Measurements from ENCODE around the gene NOC3L. TPM values are rescaled to one million over a fixed set of nuclear protein-coding genes. Genes with fewer than 3 reads are reported as not detected.

NOC3L gene
- total RNA-seq, 2 experiments from 2014 or later, result 31.6 to 37.1 TPM

DNA sequence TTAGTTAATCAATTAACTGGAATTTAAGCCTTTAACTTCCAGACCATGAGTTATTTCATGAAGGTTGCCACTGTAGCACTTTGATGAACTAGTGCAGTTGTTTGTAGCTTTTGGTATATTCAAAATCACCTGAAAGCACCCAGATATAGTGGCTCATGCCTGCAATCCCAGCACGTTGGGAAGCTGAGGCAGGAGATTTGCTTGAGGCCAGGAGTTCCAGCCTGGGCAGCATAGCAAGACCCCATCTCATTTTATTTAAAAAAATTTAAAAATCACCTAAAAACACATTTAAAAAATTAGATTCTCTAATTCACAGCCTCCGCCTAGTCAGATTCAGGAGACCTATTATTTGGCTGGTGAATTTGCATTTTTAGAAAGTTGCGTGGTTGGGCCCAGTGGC lies 48.6 kb upstream of the NOC3L start:
- Histone ChIP-seq H3K4me3 (ENCODE audit: low read depth, low read length, poor library complexity, severe bottlenecking) (no peak overlapping the region), H3K9me2 (ENCODE audit: insufficient read depth, low read length) (no peaks in the 10 kb centered on the region), H3K36me3 (ENCODE audit: insufficient read depth, low read length) (no peaks in the 10 kb centered on the region), H3K4me2 (ENCODE audit: low read length) (no peak overlapping the region), H3K79me2 (ENCODE audit: insufficient read depth, low read depth, low read length) (no peaks in the 10 kb centered on the region), H3K4me1 (ENCODE audit: insufficient read depth, low read length, poor library complexity, severe bottlenecking) (no peaks in the 10 kb centered on the region), H3K9me3 (ENCODE audit: low read length) (no peaks in the 10 kb centered on the region), H3K27ac (ENCODE audit: low read depth, low read length, poor library complexity, severe bottlenecking) (no peak overlapping the region), H4K20me1 (ENCODE audit: insufficient read depth, low read length) (no peaks in the 10 kb centered on the region), H2AFZ (ENCODE audit: low read length) (no peak overlapping the region)
- intact Hi-C loops (cut with micrococcal nuclease; ENCODE audit: unreplicated experiment), result no loop called here
- BruUV-seq (replicated peaks), result no TSS peak
- TF ChIP-seq, protein P1, sequence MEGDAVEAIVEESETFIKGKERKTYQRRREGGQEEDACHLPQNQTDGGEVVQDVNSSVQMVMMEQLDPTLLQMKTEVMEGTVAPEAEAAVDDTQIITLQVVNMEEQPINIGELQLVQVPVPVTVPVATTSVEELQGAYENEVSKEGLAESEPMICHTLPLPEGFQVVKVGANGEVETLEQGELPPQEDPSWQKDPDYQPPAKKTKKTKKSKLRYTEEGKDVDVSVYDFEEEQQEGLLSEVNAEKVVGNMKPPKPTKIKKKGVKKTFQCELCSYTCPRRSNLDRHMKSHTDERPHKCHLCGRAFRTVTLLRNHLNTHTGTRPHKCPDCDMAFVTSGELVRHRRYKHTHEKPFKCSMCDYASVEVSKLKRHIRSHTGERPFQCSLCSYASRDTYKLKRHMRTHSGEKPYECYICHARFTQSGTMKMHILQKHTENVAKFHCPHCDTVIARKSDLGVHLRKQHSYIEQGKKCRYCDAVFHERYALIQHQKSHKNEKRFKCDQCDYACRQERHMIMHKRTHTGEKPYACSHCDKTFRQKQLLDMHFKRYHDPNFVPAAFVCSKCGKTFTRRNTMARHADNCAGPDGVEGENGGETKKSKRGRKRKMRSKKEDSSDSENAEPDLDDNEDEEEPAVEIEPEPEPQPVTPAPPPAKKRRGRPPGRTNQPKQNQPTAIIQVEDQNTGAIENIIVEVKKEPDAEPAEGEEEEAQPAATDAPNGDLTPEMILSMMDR (conservative IDR thresholded peaks at IDR 0.05; ENCODE audit: low read length), result no peak
- no peak for TF ChIP-seq EZH2phosphoT487 (IDR thresholded peaks at IDR 0.05; ENCODE audit: borderline replicate concordance, low read depth, low read length)
- no peak for DNase-seq (ENCODE audit: low spot score)
- ChIA-PET POLR2A (interaction anchor here (0.6 to 1.3 kb wide), 3 partner anchors 9 to 12 kb away, joined by 3 to 4 read pairs (median 3); no protein-coding TSS in a partner anchor), CTCF (ENCODE audit: unreplicated experiment) (interaction anchor here (0.6 kb wide), 1 partner anchor 1568 kb away, joined by 3 read pairs; no protein-coding TSS in a partner anchor)

DNA sequence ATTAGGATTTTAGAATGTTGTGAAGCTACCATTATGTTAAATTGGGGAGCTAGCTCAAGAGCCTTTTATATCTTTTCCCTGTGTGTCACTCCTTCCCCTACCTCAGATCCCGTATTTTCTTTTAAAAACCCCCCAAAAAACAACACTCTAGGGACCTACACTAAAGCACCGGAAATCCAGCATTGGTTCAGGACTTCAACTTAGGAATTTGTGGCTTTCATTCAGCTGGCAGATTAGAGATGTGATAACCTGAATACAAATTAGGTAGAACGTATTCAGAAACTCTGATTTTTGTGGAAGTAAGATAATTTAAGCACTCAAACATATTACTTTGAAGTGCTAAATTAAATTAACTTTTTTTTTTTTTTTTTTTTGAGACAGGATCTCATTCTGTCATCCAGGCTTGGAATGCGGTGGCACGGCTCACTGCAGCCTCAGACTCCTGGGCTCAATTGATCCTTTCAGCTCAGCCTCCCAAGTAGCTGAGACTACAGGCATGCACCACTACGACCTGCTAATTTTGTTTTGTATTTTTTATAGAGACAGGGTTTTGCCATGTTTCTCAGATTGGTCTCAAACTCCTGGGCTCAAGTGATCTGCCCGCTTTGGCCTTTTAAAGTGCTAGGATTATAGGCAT lies 46.4 kb upstream of the NOC3L start:
- no peak overlapping the region for H3K4me2 ChIP-seq (ENCODE audit: low read length)
- ChIA-PET CTCF (ENCODE audit: unreplicated experiment) (no interaction called here), POLR2A (interaction anchor here (0.7 kb wide), 2 partner anchors 37 to 385 kb away, joined by 5 read pairs; no protein-coding TSS in a partner anchor)
- no peak for DNase-seq (ENCODE audit: low spot score)
- TF ChIP-seq, protein P1 (conservative IDR thresholded peaks at IDR 0.05; ENCODE audit: low read length), result no peak
- TF ChIP-seq EZH2phosphoT487 (IDR thresholded peaks at IDR 0.05; ENCODE audit: borderline replicate concordance, low read depth, low read length), result no peak
- no peaks in the 10 kb centered on the region for H3K4me1 ChIP-seq (ENCODE audit: insufficient read depth, low read length, poor library complexity, severe bottlenecking)
- intact Hi-C loops (cut with micrococcal nuclease; ENCODE audit: unreplicated experiment), result loop anchor here (10.0 kb wide), 1 partner anchor 1134 kb away; no protein-coding TSS in a partner anchor
- H3K9me2 ChIP-seq (ENCODE audit: insufficient read depth, low read length), result no peaks in the 10 kb centered on the region
- H3K4me3 ChIP-seq (ENCODE audit: low read depth, low read length, poor library complexity, severe bottlenecking), result no peak overlapping the region
- no TSS peak for BruUV-seq (replicated peaks)
- no peaks in the 10 kb centered on the region for H3K36me3 ChIP-seq (ENCODE audit: insufficient read depth, low read length)
- H2AFZ ChIP-seq (ENCODE audit: low read length), result no peak overlapping the region
- no peak overlapping the region for H3K27ac ChIP-seq (ENCODE audit: low read depth, low read length, poor library complexity, severe bottlenecking)
- H3K79me2 ChIP-seq (ENCODE audit: insufficient read depth, low read depth, low read length), result peaks cover 4% of the 10 kb centered on the region; the same call in 1 of the 2 replicates
- H3K9me3 ChIP-seq (ENCODE audit: low read length), result no peaks in the 10 kb centered on the region
- H4K20me1 ChIP-seq (ENCODE audit: insufficient read depth, low read length), result no peaks in the 10 kb centered on the region

DNA sequence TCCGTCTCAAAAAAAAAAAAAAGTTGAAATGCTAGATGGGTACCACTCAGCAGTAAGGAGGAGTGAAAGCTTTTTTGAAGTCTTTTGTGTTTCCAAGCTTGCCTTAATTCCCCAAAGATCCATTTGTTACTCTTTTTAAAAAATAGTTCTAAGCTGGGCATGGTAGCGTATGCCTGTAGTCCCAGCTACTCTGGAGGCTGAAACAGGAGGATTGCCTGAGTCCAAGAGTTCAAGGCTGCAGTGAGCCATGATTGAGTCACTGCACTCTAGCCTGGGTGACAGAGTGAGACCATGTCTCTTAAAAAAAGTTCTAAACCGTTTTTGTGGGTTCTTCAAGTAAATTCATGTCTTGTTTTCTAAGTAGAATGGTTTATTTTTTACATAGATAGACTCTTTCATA lies 44.9 kb upstream of the NOC3L start:
- Histone ChIP-seq H3K79me2 (ENCODE audit: insufficient read depth, low read depth, low read length) (peaks cover 4% of the 10 kb centered on the region; the same call in 1 of the 2 replicates), H3K9me2 (ENCODE audit: insufficient read depth, low read length) (no peaks in the 10 kb centered on the region), H3K4me1 (ENCODE audit: insufficient read depth, low read length, poor library complexity, severe bottlenecking) (no peaks in the 10 kb centered on the region), H3K4me2 (ENCODE audit: low read length) (no peak overlapping the region), H3K4me3 (ENCODE audit: low read depth, low read length, poor library complexity, severe bottlenecking) (no peak overlapping the region), H3K9me3 (ENCODE audit: low read length) (no peaks in the 10 kb centered on the region), H3K36me3 (ENCODE audit: insufficient read depth, low read length) (no peaks in the 10 kb centered on the region), H2AFZ (ENCODE audit: low read length) (no peak overlapping the region), H4K20me1 (ENCODE audit: insufficient read depth, low read length) (no peaks in the 10 kb centered on the region), H3K27ac (ENCODE audit: low read depth, low read length, poor library complexity, severe bottlenecking) (no peak overlapping the region)
- ChIA-PET POLR2A (interaction anchor here (0.7 kb wide), 1 partner anchor 116 kb away, joined by 3 read pairs; no protein-coding TSS in a partner anchor), CTCF (ENCODE audit: unreplicated experiment) (no interaction called here)
- intact Hi-C loops (cut with micrococcal nuclease; ENCODE audit: unreplicated experiment), result loop anchor here (10.0 kb wide), 1 partner anchor 1133 kb away; no protein-coding TSS in a partner anchor
- no TSS peak for BruUV-seq (replicated peaks)
- no peak for DNase-seq (ENCODE audit: low spot score)
- TF ChIP-seq EZH2phosphoT487 (IDR thresholded peaks at IDR 0.05; ENCODE audit: borderline replicate concordance, low read depth, low read length), result no peak
- TF ChIP-seq, protein P1 (conservative IDR thresholded peaks at IDR 0.05; ENCODE audit: low read length), result no peak
